GM13977 (cell line): ENCODE data around the gene ICA1L.
"Not testable (repeated sequence)": the region's sequence is repeated elsewhere in the genome, so short reads cannot be mapped to it uniquely, and the experiment has no call there.

ENCODE experiments used
- DNase-seq: peaks from one replicate; pipeline ENCODE4 v3.0.0; 2012; ENCODE audit warnings: low spot score
- CTCF ChIP-seq: IDR thresholded peaks from 2 replicates; pipeline ENCODE4 v1.5.1; 2012; ENCODE audit warnings: mild to moderate bottlenecking, control low read depth; ENCODE audit not compliant: insufficient read depth; ENCODE audit errors: extremely low read depth, missing control alignments
- in situ Hi-C: fragments of 300-500 bp; cut with MboI; formaldehyde crosslinking; loops from one replicate; pipeline ENCODE4 v1.12.0; 2022; ENCODE audit warnings: low sequenced_read_pairs, low pct_unique_long_range_greater_than_20kb, mixed read lengths, inconsistent platforms; ENCODE audit not compliant: unreplicated experiment

ICA1L gene

DNA sequence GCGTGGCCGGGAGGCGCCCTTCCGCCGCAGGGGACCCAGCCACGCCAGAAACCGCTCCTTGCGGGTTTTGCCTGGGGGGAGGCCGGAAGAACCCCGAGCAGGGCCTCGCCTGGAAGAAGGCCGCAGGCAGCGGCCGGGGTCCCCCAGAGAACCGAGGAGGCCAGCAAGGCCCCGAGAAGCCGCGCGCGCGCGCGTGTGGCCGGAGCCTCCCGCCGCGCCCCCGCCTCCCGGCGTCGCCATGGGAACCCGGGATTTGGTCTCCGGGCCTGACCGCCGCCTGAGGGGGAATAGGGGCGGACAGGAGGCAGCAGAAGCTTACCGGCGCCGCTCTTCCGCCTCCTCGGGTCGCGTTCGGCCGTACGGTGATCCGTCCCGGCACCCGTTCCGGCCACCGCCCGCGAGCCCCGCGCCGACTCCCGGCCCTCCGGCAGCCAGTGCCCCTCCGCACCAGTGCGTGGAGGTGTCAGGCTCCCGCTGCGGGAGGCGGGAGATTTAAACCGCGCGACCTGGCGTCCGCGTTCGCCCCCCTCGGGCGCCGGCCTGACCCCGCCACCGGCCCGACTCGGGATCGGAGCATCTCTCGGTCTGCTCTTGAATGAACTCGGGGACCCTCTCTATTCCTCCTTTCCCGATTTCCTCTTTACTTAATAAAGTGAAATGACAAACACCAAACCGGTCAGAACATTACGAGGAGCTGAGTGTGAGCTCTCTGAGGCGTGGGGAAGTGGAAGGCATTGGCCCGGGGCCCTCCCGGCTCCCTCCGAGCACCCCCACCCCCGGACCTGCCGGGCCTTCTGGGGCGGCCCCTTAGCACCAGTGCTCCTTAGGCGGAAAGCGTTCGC, at the start of gene ICA1L:
Gene ICA1L, minus strand, starts transcription at position 467 of the 842 bp plus-strand sequence. CDS start 42,757 bp downstream, outside the sequence.
- in situ Hi-C loops: loop anchor here (25.0 kb wide), 1 partner anchor 284 kb away; no protein-coding TSS in a partner anchor
- DNase-seq: peak; percentile 76
- TF ChIP-seq CTCF: no peak

GRCh38 chr2:202918860-202919259, 47.3 kb upstream of the ICA1L start:
- in situ Hi-C loops: no loop called here
- DNase-seq: no peak
- no peak for TF ChIP-seq CTCF

- in situ Hi-C loops, DNase-seq: not testable (repeated sequence)
Observed at GRCh38 chr2:202912342-202913201, 41.0 kb upstream of the ICA1L start.

DNA sequence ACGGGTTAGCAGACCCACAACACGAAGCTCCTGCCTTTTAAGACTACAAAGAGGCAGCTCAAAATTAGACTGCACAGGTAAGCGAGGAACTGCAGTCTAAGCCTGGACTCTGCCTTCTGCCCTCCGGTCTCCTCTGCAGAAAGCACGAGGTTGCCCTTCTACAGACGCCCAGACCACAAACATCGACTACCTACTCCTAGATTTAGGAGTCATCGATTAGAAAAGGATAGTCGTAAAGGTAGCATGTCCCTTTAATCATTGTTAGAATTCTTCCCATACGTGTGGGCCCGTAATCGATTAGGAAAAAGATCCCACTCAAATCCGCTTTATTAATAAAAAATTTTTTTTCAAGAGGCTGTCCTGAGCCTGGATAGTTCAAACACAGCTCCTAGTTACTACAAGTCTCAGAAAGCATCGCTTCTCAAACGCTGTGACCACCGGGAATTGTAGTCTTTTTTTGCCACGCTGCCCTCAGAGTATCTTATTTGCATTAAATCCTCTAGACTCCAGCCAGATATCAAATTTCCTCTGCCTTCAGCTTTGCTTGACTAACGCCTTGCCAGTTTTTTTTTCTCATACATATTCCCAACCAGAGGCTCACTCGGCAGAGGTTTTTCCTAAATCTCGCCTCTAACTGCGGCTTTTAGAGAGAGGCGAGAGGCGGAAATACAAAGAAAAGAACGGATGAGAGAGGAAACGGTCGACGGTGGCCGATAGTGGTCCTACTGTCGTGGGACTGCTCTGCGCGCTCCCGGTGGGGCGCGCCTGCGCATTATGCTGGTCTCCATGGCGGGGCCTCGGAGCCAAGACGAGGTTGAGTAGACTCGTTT, 40.2 kb upstream of the ICA1L start, which contains the start of the genes CARF and WDR12:
Gene CARF, plus strand, starts transcription at position 764 of the 830 bp plus-strand sequence. CDS start 29,628 bp downstream, outside the sequence.
Gene WDR12, minus strand, starts transcription at position 162 of the 830 bp plus-strand sequence. CDS start 197 bp downstream, outside the sequence.
- in situ Hi-C loops: no loop called here
- peak; percentile 91 for DNase-seq

DNA sequence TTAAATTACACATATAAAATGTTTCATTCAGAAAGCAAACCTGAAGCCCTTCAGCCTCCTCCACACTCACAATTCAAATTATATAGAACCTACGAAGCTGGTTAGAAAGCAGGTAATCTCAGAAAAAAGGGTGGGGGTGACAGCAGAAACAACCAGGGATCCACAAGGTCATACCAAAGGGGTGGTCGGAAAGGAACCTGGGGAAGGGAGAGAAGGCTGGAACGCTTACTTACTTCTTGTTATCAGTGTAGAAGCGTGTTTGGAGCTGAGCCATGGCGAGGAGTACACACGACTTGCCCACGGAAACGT, 39.6 kb upstream of the ICA1L start:
- TF ChIP-seq CTCF: no peak
- in situ Hi-C loops: no loop called here

More for the DNA sequence above, 40.2 kb upstream of the ICA1L start, which contains the start of the genes CARF and WDR12:
- TF ChIP-seq CTCF: no peak

DNA sequence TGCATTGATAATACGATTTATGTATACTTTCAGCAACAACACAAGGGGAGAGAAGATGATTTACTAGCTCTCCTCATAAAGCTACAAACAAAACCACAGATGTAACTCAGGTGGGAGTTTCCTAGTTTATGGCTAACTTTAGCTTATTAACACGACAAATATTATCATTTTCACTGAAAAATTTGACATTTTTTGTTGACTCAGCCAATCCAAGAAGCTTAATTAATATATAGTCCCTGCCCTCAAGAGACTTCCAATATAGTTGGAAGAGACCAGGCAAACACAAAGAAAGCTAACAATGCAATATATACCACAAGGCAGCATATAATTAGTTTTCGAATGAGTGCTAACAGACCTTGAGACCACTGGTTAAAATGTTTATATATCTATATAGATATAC, 39.1 kb upstream of the ICA1L start:
- DNase-seq: no peak
- in situ Hi-C loops: no loop called here
- TF ChIP-seq CTCF: no peak

More for the DNA sequence above, 39.6 kb upstream of the ICA1L start:
- DNase-seq: no peak

GRCh38 chr2:202910250-202910649, 38.7 kb upstream of the ICA1L start:
- in situ Hi-C loops, DNase-seq: not testable (repeated sequence)
